Effector CD4-positive, alpha-beta T cell (primary cell): ENCODE results near the gene GAP43.

ENCODE experiments used
- DNase-seq: peaks from one replicate; pipeline ENCODE4 v3.0.0-alpha.2; 2020

GAP43 gene

DNA sequence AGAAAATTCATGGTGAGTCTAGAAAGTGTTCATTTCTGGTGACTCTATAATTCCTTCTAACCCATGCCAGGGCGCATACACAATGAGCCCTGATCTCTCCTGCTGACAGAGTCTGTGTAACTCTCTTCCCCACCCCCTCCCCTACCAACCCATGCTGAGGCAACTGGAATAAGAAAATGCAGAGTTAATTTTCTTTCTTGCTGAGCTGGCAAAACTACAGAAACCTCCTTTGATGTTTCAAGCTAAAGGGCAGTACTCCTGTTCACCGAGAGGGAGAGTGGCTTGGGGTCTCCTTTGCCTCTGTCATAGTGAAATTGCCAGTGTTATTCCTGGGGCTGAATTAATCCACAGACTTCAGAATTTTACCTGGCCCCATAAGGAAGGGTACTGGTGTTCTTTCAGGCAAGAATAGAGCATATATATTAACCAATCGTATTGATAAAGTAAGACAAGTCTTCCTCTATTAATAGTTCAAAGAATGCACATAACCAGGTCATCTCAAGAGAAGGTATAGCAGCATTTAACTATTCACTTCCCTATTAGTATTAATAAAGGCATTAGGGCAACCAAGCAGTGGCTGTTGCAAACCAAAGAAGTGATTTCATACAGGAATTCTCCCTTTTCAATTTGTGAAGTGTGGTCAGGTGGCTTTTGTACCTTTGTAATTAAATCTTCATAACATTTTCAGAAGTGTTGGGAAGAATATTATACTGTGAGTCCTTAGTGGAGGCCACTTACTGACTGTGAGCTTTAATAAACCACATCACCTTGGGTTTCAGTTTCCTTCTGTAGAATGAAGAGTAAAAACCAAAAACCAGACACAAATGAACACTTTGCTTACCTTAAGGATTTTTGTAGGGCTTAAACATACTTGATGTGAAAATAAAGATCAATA, 4.1 kb downstream of the GAP43 start:
- DNase-seq = no peak

DNA sequence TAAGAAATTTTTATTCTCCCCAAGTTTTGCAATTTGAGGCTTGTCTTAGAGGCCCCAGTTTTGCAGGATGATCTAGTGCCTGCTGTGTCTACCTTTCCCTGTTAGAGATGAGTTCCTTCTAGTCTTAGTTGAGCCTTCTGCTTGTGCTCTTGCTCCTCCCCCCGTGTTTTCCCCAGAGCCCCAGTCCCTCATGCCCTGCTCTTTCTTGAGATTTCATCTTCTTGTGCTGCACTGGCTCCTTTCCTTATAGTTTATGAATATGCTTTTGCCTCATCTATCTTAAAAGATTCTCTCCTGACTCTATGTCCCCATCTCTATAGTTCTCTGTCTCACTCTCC, 4.7 kb downstream of the GAP43 start:
- no peak for DNase-seq

DNA sequence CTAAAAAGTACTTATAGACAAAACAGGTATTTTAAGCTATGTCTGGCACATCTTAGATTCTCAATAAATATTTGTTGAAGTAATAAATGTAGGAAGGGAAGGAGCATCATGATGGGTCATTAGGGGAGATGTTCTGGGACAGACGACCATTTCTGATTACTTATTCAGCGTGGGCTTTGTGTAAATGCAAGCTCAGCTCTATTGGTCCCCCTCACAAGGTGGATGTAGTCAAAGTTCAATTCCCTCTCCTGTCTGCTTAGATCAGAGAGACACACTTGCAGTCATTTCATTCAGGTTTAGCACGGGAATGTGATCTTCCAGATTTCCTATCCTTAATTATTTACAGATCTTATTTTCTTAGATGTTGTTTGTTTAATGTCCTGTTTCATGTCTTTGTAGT, 7.5 kb downstream of the GAP43 start:
- no peak for DNase-seq

DNA sequence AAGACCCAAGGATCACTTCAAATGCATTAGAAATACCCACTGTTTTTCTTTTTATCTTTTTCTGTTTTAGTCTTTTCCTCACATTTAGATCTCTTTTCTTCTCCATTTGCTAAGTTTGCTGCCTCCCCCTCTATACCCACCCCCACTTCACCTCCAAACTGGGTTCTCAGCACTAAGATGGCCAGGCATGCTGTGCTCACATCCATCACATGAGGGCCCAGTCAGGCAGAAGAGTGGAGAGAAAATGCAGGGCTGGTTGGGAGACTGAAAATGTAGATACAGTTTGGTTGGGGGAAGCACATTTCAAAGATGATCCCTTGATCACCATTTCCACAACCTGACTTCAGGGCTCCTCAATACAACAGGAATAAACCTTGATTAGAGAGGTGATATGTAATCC, 8.7 kb downstream of the GAP43 start:
- no peak for DNase-seq

DNA sequence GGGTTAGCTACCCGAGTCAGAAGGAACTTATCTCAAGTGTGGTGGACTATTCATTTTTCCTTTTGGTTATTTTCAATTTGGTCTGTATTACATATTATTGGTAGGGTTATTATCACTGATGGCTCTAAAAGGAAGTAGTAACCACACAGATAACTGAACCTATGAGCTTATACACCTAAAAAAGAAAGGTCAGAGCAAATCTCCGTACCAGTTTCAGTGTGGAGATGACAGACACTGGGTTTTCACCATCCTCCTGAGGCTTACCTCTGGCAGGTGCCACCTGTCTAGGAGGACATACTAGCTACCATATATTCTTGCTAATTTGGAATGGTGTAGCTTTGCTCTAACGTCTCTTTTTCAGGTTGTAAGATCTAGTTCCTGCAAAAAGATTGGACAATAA, 10.2 kb downstream of the GAP43 start:
- no peak for DNase-seq

DNA sequence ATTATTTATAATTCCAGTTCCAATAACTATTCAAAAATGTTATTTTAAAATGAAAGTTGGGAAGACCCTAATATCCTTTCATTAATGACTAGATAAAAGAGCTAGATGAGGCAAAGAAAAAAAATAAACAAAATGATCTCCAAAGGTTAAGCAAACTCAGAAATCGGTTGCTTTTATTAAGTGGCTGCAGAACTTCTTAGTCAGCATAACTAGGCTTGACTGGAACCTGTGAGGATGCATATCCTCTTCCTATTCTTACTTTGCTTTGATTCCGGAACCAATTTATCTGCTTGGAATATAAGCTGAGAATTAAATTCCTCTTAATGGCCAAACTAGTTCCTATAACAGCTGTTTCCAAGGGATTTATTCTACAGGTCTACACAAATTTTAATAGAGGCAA, 10.7 kb downstream of the GAP43 start:
- no peak for DNase-seq

DNA sequence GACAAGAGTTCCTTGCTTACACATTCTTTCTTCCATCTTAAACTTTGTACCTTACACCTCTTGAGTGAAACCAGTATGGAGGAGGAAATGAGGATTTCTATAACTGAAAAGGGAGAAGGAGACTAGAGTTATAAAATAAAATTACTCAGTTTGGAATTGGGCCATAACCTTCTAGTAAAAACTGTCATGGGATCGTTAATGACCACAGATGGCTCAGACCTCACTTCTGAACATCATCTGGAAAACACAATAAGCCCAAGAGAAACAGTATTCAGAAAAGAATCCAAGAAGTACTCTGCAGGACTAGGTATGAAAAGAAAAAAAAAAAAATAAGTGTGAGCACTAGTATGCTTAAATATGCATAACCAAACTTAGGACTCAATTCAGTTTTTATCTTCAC, 12.1 kb downstream of the GAP43 start:
- DNase-seq = no peak

DNA sequence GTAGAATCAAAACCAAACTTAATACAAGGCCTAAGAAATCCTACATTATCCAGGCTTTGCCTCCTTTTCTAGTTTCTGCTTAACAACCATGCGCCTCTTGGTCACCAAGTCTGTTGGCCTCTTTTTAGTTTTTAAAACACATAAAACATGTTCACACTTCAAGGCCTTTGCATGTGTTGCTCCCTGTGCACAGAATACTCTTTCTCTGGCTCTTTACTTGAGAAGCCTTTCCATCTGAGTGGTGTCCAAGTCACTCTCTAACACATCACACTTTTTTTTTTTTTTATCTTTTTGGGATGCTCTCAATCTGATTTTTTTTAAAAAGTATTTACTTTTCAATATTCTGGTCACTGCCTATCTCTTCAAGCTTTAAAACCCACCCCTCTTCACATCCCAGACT, 14.9 kb downstream of the GAP43 start:
- DNase-seq = no peak

DNA sequence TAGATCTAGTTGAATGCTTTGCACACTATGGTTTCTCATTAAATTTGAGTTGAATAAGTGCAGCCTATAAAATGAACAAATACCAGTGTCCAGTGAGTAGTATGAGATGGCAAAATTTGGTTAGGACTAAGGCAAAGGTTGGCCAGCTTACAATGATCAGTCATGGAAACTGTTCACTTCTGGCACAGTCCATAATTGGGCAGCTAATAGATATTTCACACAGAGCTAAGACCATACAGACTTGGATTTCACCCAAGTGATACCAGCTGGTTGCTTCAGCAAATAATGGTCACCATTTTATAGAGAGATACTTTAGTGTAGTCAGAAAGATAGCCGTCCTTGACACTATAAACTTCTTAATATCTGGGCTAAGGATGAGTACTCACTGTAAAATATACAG, 15.7 kb downstream of the GAP43 start:
- DNase-seq = no peak

DNA sequence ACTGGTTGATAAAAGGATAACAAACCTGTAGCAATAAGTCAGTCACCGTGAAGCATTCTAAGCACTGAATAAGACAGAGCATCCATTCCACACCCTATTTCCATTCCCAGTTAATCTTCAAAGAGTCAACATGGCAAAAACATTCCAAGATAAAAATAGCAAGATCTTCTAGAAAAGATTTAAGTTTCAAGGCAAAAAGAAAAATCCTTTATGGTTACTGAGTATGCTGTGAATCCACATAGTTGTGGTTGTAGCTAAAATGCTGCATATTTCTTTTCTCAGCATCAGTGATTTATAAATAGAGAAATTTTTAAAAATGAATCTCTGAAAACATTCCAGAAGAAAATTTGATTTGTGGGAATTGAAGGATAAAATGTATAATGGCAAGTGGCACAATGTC, 21.1 kb downstream of the GAP43 start:
- DNase-seq = no peak

DNA sequence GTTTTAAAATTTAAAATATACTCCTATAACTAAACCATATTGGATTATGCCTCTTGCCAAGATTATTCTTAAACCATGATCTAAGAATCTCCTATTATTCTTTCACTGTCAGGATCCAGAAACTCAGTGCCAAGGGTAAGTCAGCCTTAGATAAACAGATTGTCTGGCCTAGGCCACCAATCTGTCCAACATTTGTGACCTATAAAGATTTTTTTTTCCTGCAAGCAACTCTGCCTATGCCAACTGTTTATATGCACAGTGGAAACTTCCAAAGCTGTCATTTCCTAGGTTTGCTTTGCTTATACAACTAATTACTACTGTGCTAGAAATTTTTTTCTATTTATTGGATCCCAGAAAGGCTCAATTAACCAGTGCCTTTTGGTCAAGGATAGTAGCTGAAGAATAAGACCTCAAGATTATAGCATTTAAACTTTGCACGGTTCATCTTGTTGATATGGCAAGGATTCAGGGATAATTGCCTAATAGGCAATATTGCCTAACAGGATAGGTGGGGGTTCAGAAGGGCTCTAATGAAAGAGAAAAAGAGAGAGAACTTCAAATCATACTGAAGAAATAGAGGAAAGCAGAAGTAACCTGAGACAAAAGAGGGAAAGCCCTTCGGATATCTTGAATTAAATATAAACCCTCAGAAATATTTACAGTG, 22.8 kb downstream of the GAP43 start:
- no peak for DNase-seq

DNA sequence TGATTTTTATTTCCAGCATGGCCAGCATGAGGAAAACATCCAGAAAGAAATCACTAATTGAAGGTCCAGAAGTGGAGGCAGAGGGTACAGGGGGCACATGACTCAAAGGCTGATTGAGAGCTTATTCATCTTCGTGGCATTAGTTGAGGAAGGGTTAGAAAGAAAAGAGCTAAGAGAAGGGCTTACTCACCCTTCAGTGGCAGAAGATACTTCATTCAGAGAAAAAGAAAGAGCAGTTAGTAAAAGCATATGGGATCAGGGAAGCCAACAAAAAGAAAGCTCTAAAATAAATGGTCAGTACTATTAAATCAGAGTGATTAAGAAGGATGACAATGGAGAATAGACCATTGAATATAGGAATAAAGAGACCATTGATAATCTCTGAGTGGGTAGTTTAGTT, 25.2 kb downstream of the GAP43 start:
- no peak for DNase-seq

DNA sequence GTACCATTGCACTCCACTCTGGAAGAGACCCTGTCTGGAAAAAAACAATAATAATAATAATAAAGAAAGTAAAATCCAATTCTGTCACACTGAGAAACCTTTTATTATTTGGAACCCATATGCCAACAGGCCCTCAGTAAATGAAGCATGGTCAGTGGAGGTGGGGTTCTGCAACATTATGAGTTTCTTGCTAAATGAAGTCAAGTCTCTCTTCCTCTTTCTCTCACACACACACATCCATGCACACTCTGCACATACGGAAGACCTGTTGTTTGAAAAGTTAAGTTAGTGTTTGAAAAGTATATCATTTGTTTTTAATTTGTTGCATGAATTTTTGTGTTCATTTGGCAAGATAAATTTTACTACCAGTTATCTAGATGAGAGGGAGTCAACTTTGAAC, 27.8 kb downstream of the GAP43 start:
- no peak for DNase-seq

DNA sequence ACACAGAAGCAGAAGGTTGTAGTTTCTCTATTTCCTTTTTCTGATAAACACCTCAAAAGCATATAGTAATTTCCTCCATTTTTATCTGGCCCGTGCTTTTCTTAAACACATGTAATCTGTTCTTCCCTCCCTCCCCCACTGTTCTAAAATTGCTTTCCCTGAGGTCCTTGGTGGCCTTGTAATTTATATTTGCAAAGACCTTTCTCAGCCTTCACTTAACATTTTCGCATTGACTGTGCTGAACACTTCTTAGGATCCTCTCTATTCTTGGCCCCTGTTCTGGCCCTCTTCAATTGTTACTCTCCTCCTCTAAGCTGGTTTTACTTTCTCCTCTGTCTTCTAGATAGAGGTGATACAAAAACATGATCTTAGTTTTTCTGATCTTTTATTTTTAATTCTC, 28.3 kb downstream of the GAP43 start:
- DNase-seq = no peak

DNA sequence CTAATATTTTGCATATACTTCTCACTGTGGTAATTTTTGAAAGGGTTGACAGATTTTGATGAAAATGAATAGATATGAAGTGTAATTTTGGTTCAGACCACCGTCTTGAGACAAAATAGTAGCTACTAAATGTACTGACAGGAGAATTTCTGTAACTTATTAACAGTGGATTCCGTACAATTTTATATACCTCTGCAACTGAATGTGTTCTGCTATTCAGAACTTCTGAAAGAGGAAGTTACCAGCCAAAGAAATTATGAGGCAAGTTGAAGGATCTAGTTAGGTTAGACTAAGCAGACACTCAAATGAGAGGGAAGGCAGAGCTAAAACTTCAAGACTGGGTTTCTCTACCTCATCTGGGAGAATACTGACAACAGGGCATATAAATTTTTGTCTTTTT, 29.4 kb downstream of the GAP43 start:
- DNase-seq = no peak

DNA sequence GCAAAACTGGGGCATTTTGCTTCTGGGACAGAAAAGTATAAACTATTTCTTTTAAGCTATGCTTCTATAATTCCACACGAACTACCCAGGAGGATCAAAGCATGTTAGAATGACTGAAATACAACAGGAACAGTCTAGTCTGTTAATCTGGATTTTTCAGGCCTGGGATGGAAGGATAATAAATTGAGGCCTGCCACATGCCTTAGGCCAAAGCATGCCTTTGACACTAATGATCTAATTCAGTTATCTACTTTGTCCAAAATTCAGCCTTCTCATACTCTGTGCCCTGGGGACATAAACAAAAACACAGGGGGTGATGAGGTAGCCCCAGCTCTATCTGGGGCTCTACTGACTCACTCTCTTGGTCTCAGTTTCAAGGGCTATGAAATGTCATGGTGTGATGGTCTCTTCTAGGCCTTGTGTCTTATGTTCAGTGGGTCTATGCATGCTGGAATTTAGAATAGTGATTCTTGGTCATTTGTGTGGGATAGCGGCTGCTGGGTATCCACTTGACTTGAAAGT, 32.5 kb downstream of the GAP43 start:
- DNase-seq = no peak

DNA sequence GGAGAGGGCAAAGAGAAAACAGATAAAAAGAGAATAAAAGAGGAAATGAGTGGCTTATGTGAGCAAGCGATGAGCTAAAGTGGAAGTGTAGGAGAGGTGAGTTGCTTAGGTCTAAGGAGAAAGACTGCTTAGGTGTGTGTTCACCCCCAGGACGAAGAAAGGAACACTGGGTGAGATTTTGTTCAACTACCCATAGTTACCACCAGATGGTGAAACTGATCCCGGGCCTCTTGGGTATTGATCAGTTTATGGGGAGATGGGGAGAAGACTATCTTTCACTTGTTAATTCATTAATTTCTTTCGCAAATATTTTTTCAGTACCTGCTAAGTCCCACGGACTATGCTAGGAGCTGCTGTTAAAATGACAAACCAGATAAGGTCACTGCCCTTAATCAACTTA, 33.9 kb downstream of the GAP43 start:
- no peak for DNase-seq

DNA sequence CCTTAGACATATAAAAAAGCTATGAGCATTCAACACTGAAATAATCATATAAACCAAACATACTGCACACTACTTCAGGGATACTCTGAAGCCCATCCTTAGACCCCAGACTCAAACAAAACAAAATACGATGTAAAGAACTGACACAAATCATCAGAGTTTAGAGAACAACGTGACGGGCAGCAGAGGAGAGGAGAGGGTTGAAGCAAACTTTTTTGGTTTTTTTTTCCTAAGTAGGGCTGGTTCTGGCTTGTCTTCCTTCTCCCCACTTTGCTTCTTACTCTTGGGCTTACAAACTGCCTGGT, 34.7 kb downstream of the GAP43 start:
- DNase-seq = no peak

DNA sequence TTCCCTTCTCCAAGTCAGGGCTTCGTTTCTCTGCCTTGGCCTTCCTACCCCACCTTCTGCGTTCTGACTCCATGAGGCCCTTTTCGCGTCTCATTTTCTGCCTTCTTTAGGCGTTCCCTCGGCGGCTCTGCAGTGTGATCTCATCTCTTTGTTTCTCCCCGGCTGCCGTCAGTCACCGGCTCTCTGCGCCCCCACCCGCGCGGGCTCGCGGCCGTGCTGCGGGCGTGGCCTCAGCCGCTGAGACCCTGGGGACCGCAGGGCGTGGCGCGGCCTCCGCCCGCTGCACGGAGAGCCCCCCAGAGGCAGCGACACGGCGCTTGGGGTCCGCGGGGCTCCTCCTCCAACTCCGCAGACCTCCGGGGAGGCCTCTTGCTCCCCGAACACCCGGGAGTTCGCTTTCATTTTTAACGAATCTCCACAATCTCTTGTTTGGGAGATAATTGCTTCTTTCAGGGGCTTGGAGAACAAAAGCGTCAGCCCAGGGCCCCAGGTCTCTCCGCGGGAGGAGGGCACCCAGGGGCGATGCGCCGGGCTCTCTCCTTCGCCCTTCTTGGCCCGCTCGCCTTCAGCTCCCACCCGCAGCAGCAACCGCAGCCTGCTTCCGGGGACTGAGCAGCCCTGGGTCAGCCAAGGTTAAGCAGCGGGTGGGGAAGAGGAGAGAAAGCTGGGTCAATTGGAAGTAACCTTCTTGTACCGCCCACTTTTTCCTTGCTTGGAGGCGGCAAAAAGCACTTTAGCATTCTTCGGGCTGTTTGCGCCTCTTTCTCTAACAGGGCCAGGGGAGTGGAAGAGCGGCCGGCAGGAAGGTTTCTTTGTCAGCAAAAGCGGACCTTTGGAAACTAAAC, 35.2 kb downstream of the GAP43 start:
- DNase-seq = peak; percentile 54

DNA sequence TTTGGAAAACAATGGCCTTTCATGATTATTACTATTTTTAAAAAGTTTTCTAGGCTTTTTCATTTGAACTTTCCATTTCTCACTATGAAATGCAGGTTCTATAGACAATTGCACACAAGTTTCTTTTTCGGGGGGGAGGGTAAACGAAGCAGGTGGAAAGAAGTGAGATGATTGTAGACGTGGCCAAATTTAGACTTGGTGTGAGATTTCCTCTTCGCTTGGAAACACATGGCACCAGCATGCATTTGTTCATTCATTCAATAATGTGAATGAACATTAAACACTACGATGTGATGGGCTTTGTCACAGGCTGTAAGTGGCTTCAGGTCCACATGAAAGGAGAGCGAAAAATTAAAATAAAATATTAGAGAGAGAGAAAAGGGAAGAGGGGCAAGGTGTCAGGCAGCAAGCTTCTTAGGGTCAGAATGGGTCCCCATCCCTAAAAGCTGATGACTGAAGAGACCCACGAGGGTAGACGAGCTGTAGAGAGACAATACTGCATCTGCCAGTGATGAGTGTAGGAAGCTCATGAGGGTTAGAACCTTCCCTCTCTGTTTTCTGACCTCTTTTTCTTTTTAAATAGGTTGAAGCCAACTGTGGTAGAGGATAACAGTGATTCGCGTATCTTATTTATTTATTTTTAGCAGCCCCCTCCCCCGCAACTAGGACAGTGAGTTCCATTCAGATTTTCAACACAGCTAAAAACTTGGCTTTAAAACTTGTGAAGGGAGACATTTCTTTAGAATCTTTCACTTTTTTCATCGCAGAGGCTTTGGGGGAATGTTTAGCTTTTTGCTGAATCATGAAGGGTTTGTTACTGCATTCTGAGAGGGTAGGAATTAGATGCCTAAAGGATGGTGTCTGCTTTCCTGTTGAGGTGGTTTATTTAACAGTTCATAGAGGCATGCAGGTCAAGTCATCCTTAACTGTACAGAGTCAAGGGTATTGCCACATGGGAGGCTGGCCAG, 36.2 kb downstream of the GAP43 start:
- no peak for DNase-seq

DNA sequence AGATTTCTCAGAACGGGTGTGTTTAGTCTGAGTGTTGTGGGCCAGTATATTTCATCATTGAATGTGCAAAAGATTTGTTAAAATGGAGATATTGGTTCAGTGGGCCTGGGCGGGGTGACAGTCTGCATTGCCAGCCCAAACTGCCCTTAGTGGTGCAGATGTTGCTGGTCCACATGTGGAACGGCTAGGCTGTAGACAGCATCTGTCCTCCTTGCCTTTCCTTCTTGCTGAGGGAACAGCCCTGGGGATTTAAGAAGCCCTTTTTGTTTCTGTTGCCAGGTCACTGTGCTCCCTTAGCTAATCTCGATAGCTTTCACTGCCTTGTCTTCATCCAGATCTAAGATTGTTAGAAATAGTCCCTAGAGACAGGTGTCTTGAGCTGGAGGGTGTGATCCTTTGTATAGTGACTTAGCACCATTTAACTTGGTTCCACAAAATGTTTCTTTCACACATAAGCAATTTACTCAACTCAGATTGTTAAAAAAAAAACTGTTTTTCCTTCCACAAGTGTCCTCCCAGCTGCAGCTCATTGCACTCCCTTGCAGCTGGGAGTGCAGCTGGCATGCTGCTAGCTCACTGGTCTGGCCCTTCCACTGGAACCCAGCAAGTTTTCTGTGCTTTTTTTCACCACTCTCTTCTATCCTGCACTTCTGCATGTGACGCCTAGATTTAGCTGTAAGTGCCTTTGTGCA, 37.5 kb downstream of the GAP43 start:
- no peak for DNase-seq

DNA sequence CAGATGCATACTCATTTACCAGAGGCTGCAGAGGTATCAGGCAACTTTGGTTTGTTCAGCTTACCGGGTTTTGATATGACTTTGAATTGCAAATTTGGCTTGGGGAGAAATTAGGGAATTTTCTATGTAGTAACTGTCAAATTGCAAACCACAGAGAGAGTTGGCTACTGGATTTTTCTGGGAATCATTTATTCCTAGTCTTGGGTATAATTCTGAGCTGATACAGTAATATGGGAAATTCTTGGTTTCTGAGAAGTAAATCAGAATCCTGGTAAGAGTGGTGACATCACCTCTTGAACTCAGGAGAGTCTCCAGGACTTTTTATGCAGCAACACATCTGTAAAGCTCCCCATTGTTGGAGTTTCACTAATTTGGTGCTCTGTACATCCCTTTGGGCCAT, 39.0 kb downstream of the GAP43 start:
- no peak for DNase-seq
